WERI-Rb-1 (cell line): Measurements from ENCODE around the gene SLC7A6.

Experiments used
- DNase-seq: peaks from one replicate; pipeline ENCODE4 v3.0.0-alpha.2; 2020
- H3K27ac ChIP-seq: fragments of 250-450 bp; sonication (Bioruptor Pico); 2 replicates; pipeline ENCODE4 v1.5.1; 2020; ENCODE audit warnings: mild to moderate bottlenecking, moderate library complexity
- H3K27me3 ChIP-seq: fragments of 250-450 bp; sonication (Bioruptor Pico); 2 replicates; pipeline ENCODE4 v1.5.1; 2021; ENCODE audit warnings: mild to moderate bottlenecking, low read depth, moderate library complexity; ENCODE audit not compliant: insufficient read depth, severe bottlenecking
- H3K36me3 ChIP-seq: fragments of 250-450 bp; sonication (Bioruptor Pico); 2 replicates; pipeline ENCODE4 v1.5.1; 2020; ENCODE audit warnings: mild to moderate bottlenecking, moderate library complexity
- H3K4me3 ChIP-seq: 2 replicates; pipeline ENCODE4 v1.5.1; 2011; ENCODE audit warnings: low read depth, mild to moderate bottlenecking, control low read depth, low read length
- H3K9me3 ChIP-seq: fragments of 250-450 bp; sonication (Bioruptor Pico); 2 replicates; pipeline ENCODE4 v1.5.1; 2021; ENCODE audit warnings: mild to moderate bottlenecking, moderate library complexity; ENCODE audit not compliant: severe bottlenecking
- TF ChIP-seq, protein P1 (sequence below): IDR thresholded peaks from 2 replicates; pipeline ENCODE4 v1.5.1; 2011; ENCODE audit warnings: low read depth, mild to moderate bottlenecking, control low read depth, inconsistent platforms, low read length

The SLC7A6 gene

DNA sequence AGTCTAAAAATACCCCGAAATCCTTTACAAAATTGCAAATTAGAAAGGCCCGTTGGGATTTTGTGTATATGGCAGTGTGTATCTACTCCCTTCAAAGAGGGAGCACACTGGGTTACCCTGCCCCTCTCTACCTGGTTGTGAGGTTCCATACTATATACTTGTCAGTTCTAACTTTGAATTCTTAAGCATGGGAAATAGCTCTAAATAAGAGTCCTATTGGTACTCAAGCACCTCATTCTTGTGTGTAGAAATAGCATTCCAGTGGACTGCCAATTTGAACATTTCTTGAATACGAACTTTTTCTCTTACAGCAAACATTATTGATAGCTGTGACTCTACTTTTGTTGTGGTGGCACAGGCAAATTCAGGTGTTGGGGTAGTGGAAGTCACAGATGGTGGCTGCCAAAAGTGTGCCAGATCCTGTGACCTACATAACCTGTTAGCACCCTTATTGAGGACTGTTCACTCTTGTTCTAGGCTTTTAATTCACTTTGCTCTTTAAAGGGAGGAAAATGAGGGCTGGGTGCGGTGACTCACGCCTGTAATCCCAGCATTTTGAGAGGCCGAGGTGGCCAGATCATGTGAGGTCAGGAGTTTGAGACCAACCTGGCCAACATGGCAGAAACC lies 44.5 kb upstream of the SLC7A6 start:
- H3K36me3 ChIP-seq: no peaks in the 10 kb centered on the region; the same call in none of the 2 replicates

DNA sequence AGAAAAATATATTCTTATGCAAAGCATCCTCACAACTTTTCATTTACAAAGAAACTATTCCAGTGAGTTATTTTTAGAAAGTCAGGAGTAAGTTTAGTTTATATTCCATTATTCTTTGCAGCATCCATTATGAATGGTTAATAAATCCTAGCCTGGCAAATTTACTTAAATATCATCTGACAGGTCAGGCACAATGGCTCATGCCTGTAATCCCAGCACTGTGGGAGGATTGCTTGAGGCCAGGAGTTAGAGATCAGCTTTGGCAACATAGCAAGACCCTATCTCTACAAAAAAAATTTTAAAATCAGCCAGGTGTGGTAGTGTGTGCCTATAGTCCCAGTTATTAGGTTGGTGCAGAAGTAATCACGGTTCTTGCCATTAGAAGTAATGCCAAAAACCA lies 41.3 kb upstream of the SLC7A6 start:
- no peaks in the 10 kb centered on the region for H3K9me3 ChIP-seq
- no peak overlapping the region for H3K4me3 ChIP-seq
- H3K27ac ChIP-seq: no peak overlapping the region
- H3K27me3 ChIP-seq: no peaks in the 10 kb centered on the region
- peaks cover 5% of the 10 kb centered on the region for H3K36me3 ChIP-seq
- no peak for DNase-seq
- TF ChIP-seq, protein P1, sequence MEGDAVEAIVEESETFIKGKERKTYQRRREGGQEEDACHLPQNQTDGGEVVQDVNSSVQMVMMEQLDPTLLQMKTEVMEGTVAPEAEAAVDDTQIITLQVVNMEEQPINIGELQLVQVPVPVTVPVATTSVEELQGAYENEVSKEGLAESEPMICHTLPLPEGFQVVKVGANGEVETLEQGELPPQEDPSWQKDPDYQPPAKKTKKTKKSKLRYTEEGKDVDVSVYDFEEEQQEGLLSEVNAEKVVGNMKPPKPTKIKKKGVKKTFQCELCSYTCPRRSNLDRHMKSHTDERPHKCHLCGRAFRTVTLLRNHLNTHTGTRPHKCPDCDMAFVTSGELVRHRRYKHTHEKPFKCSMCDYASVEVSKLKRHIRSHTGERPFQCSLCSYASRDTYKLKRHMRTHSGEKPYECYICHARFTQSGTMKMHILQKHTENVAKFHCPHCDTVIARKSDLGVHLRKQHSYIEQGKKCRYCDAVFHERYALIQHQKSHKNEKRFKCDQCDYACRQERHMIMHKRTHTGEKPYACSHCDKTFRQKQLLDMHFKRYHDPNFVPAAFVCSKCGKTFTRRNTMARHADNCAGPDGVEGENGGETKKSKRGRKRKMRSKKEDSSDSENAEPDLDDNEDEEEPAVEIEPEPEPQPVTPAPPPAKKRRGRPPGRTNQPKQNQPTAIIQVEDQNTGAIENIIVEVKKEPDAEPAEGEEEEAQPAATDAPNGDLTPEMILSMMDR: no peak

More for the DNA sequence above, 44.5 kb upstream of the SLC7A6 start:
- Histone ChIP-seq H3K4me3 (no peak overlapping the region), H3K27me3 (no peaks in the 10 kb centered on the region), H3K9me3 (no peaks in the 10 kb centered on the region), H3K27ac (no peak overlapping the region)
- TF ChIP-seq, protein P1: no peak
- no peak for DNase-seq

DNA sequence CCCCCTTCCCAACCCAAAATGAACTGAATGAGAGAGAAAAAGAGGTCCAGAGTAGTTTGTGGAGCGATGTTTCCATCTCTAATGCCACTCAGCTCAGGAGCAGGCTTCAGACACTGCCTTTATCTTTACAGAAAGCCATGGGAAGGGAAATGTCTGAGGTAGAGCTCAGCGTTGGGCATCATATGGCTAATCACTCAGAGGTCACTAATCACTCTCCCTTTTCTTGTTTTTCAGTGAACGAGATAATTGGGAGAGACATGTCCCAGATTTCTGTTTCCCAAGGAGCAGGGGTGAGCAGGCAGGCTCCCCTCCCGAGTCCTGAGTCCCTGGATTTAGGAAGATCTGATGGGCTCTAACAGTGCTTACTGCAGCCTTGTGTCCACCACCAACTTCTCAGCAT lies 38.2 kb upstream of the SLC7A6 start:
- Histone ChIP-seq H3K27me3 (no peaks in the 10 kb centered on the region), H3K9me3 (no peaks in the 10 kb centered on the region), H3K4me3 (no peak overlapping the region), H3K36me3 (peaks cover 26% of the 10 kb centered on the region), H3K27ac (peak overlapping the region; percentile 31; the same call in 1 of the 2 replicates)
- DNase-seq: no peak
- TF ChIP-seq, protein P1: no peak

DNA sequence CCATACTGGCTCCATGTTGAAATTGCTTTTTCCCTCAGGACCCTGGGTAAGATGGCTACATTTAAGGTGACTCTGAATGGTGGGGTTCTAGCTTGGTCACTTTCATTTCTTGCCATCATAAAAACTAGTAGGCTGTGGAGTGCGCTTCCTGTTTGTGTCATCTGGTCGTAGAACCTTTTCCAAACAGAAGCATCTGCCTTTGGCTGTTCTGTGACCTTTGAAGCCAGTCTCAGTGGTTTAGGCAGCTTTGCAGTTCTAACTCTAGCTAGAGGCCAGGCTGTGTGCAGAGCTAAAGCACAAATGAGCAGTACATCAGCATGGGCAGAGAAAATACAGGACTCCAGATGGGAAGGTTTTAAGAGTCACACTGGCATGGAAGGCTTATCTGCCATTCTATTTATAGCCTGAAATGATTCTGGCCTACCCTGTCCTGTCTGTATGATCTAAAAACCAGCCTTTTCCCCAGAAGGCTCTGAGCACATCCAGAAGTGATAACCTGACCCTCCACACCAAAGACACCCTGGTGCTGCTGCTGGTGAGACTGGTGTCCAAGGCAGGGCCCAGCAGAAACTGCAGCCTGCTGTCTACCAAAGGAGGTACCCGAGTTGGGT lies 37.0 kb upstream of the SLC7A6 start:
- Histone ChIP-seq H3K9me3 (no peaks in the 10 kb centered on the region), H3K27ac (no peak overlapping the region), H3K4me3 (no peak overlapping the region), H3K27me3 (no peaks in the 10 kb centered on the region), H3K36me3 (peaks cover 26% of the 10 kb centered on the region)
- DNase-seq: no peak
- TF ChIP-seq, protein P1: no peak

DNA sequence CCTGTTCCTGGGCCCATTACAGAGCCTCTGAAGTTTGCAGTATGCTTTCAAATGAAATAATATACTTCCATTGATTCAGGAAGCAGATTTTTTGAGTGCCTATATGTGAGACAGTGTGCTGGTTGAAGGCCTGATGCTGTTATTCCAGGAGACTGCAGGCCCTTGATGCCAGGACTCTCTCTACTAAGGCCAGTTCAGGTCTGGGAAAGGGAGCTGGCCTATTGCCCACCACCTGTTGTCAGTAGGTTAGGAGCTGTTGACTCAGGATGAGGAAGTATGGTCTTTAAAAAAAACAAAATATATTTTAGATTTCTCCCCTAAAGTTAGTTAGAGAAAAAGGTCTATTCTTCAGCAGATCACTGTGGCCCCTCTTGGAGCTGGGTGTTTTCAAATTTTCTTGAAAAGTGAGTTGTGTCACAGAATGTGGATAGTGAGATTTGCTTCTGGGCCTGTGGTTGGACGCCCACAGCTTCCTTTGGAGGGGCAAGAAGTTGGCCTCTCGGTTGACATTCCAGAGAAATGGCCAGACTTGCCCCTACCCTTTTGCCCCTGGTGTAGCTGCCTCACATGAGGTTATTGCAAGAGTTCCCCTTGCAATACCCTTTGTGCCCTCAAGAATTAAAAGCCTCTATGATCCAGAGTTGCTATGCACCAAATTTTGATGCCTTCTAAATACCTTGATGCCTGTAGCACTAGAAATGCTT lies 36.3 kb upstream of the SLC7A6 start:
- no peak overlapping the region for H3K27ac ChIP-seq
- DNase-seq: no peak
- TF ChIP-seq, protein P1: no peak
- H3K4me3 ChIP-seq: no peak overlapping the region
- H3K9me3 ChIP-seq: no peaks in the 10 kb centered on the region
- H3K27me3 ChIP-seq: no peaks in the 10 kb centered on the region
- H3K36me3 ChIP-seq: peaks cover 26% of the 10 kb centered on the region
